Upper lobe of left lung (tissue), 6 donors: Measurements from ENCODE around the gene TMEM14C. TPM values are rescaled to one million over a fixed set of nuclear protein-coding genes. Genes with fewer than 3 reads are reported as not detected.
A peak's percentile ranks its signal among the peaks of the same experiment; 100 is the strongest.

Source experiments
- ATAC-seq, 2 donors: fragments of 200-7000 bp; cut with Tn5 transposase; one replicate each; pipeline ENCODE4 v1.9.1; 2022; ENCODE audit warnings: mild to moderate bottlenecking in 2 of 2, moderate library complexity in 2 of 2; ENCODE audit not compliant: low FRiP score in 2 of 2
- DNase-seq, 2 donors: peaks; one replicate each; pipeline ENCODE4 v3.0.0-alpha.2; 2019 to 2020
- H3K27ac ChIP-seq, 4 donors: fragments of 200-600 bp; sonication (generic); one replicate each; pipeline ENCODE4 v1.5.1; 2016 to 2019
- H3K27me3 ChIP-seq, 4 donors: fragments of 200-600 bp; sonication (generic); one replicate each; pipeline ENCODE4 v1.5.1; 2017 to 2019
- H3K36me3 ChIP-seq, 4 donors: fragments of 200-600 bp; sonication (generic); one replicate each; pipeline ENCODE4 v1.5.1; 2016 to 2019
- H3K4me1 ChIP-seq, 4 donors: fragments of 200-600 bp; sonication (generic); one replicate each; pipeline ENCODE4 v1.5.1; 2018 to 2019
- H3K4me3 ChIP-seq, 4 donors: fragments of 200-600 bp; sonication (generic); one replicate each; pipeline ENCODE4 v1.5.1; 2017 to 2019; ENCODE audit warnings: mild to moderate bottlenecking in 2 of 4, moderate library complexity in 1 of 4
- H3K9me3 ChIP-seq, 4 donors: fragments of 200-600 bp; sonication (generic); one replicate each; pipeline ENCODE4 v1.5.1; 2018 to 2019
- EP300 ChIP-seq, 4 donors: sonication (generic); formaldehyde crosslinking; IDR thresholded peaks; one replicate each; pipeline ENCODE4 v1.5.1; 2017; ENCODE audit warnings: antibody characterized with exemption in 4 of 4, control low read depth in 2 of 4
- POLR2A ChIP-seq, 4 donors: fragments of 450-650 bp; IDR thresholded peaks; one replicate each; pipeline ENCODE4 v1.5.1; 2016 to 2017; ENCODE audit warnings: antibody characterized with exemption in 4 of 4, mild to moderate bottlenecking in 2 of 4
- POLR2AphosphoS5 ChIP-seq, 2 donors: sonication (generic); formaldehyde crosslinking; IDR thresholded peaks; one replicate each; pipeline ENCODE4 v1.5.1; 2017; ENCODE audit warnings: antibody characterized with exemption in 2 of 2
- WGBS, 2 donors: methylation state at CpG; one replicate each; pipeline ENCODE4 v1.1.5; 2017 to 2018; 5-methylcytosine and 5-hydroxymethylcytosine counted together
- total RNA-seq, 6 donors: library from RNA; depleted of rRNA in 4 of 6; stranded (reverse); fragments of >200 nt in 4 of 6; gene quantifications; one replicate each; pipeline versions ENCODE4 v1.1.0 to v1.2.1, GENCODE V29; 2016 to 2021
- TF ChIP-seq, protein P1 (sequence below), 6 experiments: fragments of 450-650 bp in 4 of 6; fragments of 200-600 bp in 2 of 6; sonication (generic) in 2 of 6; IDR thresholded peaks; one replicate each; pipeline ENCODE4 v1.5.1; 2016 to 2019; ENCODE audit warnings: antibody characterized with exemption in 6 of 6
- donor health status: DM: no; HTN: no; CAD: no; lungs with moderate emphysema.
- donor health status: DM: no; HTN: yes; CAD: no; lungs with severe emphysema.

Gene TMEM14C
- total RNA-seq, 6 donors from 2014 or later = 23.0 to 116 (median 95.1) TPM

GRCh38 chr6:10756085-10756484, 33.2 kb downstream of the TMEM14C start:
- WGBS, 2 donors = 94 to 95% methylated on average over 1 of the region's 1 CpG
- DNase-seq = no peak

GRCh38 chr6:10759312-10759839, 36.5 kb downstream of the TMEM14C start:
- peaks cover 0 to 4% (median 0%) of the 10 kb centered on the region in 4 donors for H3K4me1 ChIP-seq
- peaks cover 5 to 43% (median 14%) of the 10 kb centered on the region in 4 donors for H3K36me3 ChIP-seq
- WGBS, 2 donors = 62 to 64% methylated on average over 3 of the region's 3 CpGs
- H3K9me3 ChIP-seq = no peaks in the 10 kb centered on the region
- TF ChIP-seq POLR2AphosphoS5 (IDR thresholded peaks at IDR 0.05) = no peak
- TF ChIP-seq, protein P1, sequence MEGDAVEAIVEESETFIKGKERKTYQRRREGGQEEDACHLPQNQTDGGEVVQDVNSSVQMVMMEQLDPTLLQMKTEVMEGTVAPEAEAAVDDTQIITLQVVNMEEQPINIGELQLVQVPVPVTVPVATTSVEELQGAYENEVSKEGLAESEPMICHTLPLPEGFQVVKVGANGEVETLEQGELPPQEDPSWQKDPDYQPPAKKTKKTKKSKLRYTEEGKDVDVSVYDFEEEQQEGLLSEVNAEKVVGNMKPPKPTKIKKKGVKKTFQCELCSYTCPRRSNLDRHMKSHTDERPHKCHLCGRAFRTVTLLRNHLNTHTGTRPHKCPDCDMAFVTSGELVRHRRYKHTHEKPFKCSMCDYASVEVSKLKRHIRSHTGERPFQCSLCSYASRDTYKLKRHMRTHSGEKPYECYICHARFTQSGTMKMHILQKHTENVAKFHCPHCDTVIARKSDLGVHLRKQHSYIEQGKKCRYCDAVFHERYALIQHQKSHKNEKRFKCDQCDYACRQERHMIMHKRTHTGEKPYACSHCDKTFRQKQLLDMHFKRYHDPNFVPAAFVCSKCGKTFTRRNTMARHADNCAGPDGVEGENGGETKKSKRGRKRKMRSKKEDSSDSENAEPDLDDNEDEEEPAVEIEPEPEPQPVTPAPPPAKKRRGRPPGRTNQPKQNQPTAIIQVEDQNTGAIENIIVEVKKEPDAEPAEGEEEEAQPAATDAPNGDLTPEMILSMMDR (IDR thresholded peaks at IDR 0.05) = peak in 4 of 6 experiments; percentile 17 to 54 (median 38)
- DNase-seq = no peak
- H3K4me3 ChIP-seq = no peak overlapping the region
- H3K27ac ChIP-seq = no peak overlapping the region
- H3K27me3 ChIP-seq = no peaks in the 10 kb centered on the region
- peak in 1 of 2 donors; percentile 72 for ATAC-seq

More at GRCh38 chr6:10756085-10756484, 33.2 kb downstream of the TMEM14C start:
- Histone ChIP-seq H3K27me3 (no peaks in the 10 kb centered on the region), H3K4me3 (no peak overlapping the region), H3K4me1 (peaks cover 0 to 4% (median 0%) of the 10 kb centered on the region in 4 donors), H3K27ac (no peak overlapping the region), H3K36me3 (peaks cover 5 to 74% (median 35%) of the 10 kb centered on the region in 4 donors), H3K9me3 (no peaks in the 10 kb centered on the region)
- ATAC-seq = no peak
- TF ChIP-seq EP300 (IDR thresholded peaks at IDR 0.05) (no peak), POLR2A (IDR thresholded peaks at IDR 0.05) (no peak), POLR2AphosphoS5 (IDR thresholded peaks at IDR 0.05) (no peak)
- TF ChIP-seq, protein P1 (IDR thresholded peaks at IDR 0.05) = no peak

- Histone ChIP-seq H3K27me3 (no peaks in the 10 kb centered on the region), H3K36me3 (peaks cover 4 to 38% (median 10%) of the 10 kb centered on the region in 4 donors), H3K4me1 (peaks cover 0 to 4% (median 0%) of the 10 kb centered on the region in 4 donors), H3K4me3 (no peak overlapping the region), H3K9me3 (no peaks in the 10 kb centered on the region), H3K27ac (no peak overlapping the region)
- DNase-seq = no peak
- TF ChIP-seq, protein P1 (IDR thresholded peaks at IDR 0.05) = no peak
- TF ChIP-seq POLR2AphosphoS5 (IDR thresholded peaks at IDR 0.05) = no peak
- TF ChIP-seq POLR2A (IDR thresholded peaks at IDR 0.05) = no peak
- no peak for TF ChIP-seq EP300 (IDR thresholded peaks at IDR 0.05)
- WGBS, 2 donors = 72 to 76% methylated on average over 6 of the region's 6 CpGs
- peak in 1 of 2 donors; percentile 68 for ATAC-seq
Observed at GRCh38 chr6:10759884-10760329, 37.0 kb downstream of the TMEM14C start.

- ATAC-seq = no peak
- WGBS, 2 donors = 95% methylated on average over 2 of the region's 2 CpGs
- no peak for DNase-seq
- Histone ChIP-seq H3K36me3 (peaks cover 0 to 12% (median 0%) of the 10 kb centered on the region in 4 donors), H3K4me3 (no peak overlapping the region), H3K9me3 (no peaks in the 10 kb centered on the region), H3K4me1 (peaks cover 0 to 4% (median 0%) of the 10 kb centered on the region in 4 donors), H3K27ac (no peak overlapping the region), H3K27me3 (no peaks in the 10 kb centered on the region)
- TF ChIP-seq POLR2A (IDR thresholded peaks at IDR 0.05) (no peak), EP300 (IDR thresholded peaks at IDR 0.05) (no peak), POLR2AphosphoS5 (IDR thresholded peaks at IDR 0.05) (no peak)
- TF ChIP-seq, protein P1 (IDR thresholded peaks at IDR 0.05) = no peak
Observed at GRCh38 chr6:10763006-10763405, 40.1 kb downstream of the TMEM14C start.

GRCh38 chr6:10769419-10769818, 46.5 kb downstream of the TMEM14C start:
- ATAC-seq = no peak
- DNase-seq = no peak
- no peak overlapping the region for H3K4me3 ChIP-seq
- H3K27me3 ChIP-seq = no peaks in the 10 kb centered on the region
- 86 to 97% methylated on average over 3 of the region's 3 CpGs for WGBS, 2 donors
- TF ChIP-seq POLR2A (IDR thresholded peaks at IDR 0.05) (no peak), EP300 (IDR thresholded peaks at IDR 0.05) (no peak), POLR2AphosphoS5 (IDR thresholded peaks at IDR 0.05) (no peak)
- TF ChIP-seq, protein P1 (IDR thresholded peaks at IDR 0.05) = no peak
- H3K36me3 ChIP-seq = peaks cover 0 to 25% (median 2%) of the 10 kb centered on the region in 4 donors
- H3K27ac ChIP-seq = no peak overlapping the region
- H3K4me1 ChIP-seq = no peaks in the 10 kb centered on the region
- no peaks in the 10 kb centered on the region for H3K9me3 ChIP-seq
